Heart left ventricle (tissue), 16 donors: ENCODE measurements around the gene MYOM1. TPM values are rescaled to one million over a fixed set of nuclear protein-coding genes. Genes with fewer than 3 reads are reported as not detected.

Source experiments
- ATAC-seq, 4 donors: fragments of 200-7000 bp; cut with Tn5 transposase; one replicate each; pipeline ENCODE4 v1.9.1; 2020 to 2022; ENCODE audit warnings: moderate library complexity in 4 of 4, mild to moderate bottlenecking in 3 of 4, moderate number of reproducible peaks in 1 of 4
- DNase-seq, 5 donors: peaks; one replicate each; pipeline ENCODE4 v3.0.0-alpha.2; 2020
- H3K27ac ChIP-seq, 12 donors: fragments of 200-600 bp; sonication (generic) in 4 of 12; one replicate each; pipeline versions ENCODE4 v1.5.0 to v1.8.0; 2016 to 2022; ENCODE audit warnings: mild to moderate bottlenecking in 2 of 12
- H3K27me3 ChIP-seq, 9 donors: fragments of 200-600 bp; sonication (generic) in 2 of 9; one replicate each; pipeline versions ENCODE4 v1.5.1 to v1.8.0; 2016 to 2022; ENCODE audit warnings: mild to moderate bottlenecking in 3 of 9
- H3K36me3 ChIP-seq, 9 donors: fragments of 200-600 bp; sonication (generic) in 2 of 9; one replicate each; pipeline versions ENCODE4 v1.5.0 to v1.8.0; 2018 to 2022; ENCODE audit warnings: mild to moderate bottlenecking in 2 of 9
- H3K4me1 ChIP-seq, 12 donors: fragments of 200-600 bp; sonication (generic) in 4 of 12; one replicate each; pipeline versions ENCODE4 v1.5.0 to v1.8.0; 2016 to 2022; ENCODE audit warnings: mild to moderate bottlenecking in 3 of 12
- H3K4me3 ChIP-seq, 12 donors: fragments of 200-600 bp; sonication (generic) in 4 of 12; one replicate each; pipeline versions ENCODE4 v1.5.0 to v1.8.0; 2017 to 2022; ENCODE audit warnings: mild to moderate bottlenecking in 9 of 12, moderate library complexity in 4 of 12
- H3K9me3 ChIP-seq, 12 donors: fragments of 200-600 bp; sonication (generic) in 4 of 12; one replicate each; pipeline versions ENCODE4 v1.5.0 to v1.8.0; 2016 to 2022; ENCODE audit warnings: mild to moderate bottlenecking in 1 of 12
- POLR2A ChIP-seq, 2 donors: fragments of 450-650 bp; IDR thresholded peaks; one replicate each; pipeline ENCODE4 v1.6.1; 2017; ENCODE audit warnings: antibody characterized with exemption in 2 of 2, mild to moderate bottlenecking in 2 of 2, moderate library complexity in 2 of 2
- WGBS, 4 donors: extraction: QIAGEN DNeasy Blood & Tissue Kit in 2 of 4; methylation state at CpG; one replicate each; pipeline versions ENCODE4 v1.1.5 to v1.1.7; 2013 to 2018; 5-methylcytosine and 5-hydroxymethylcytosine counted together
- intact Hi-C, 10 donors: fragments of 100-400 bp; cut with DNase I; formaldehyde crosslinking; loops; one replicate each; pipeline versions ENCODE4 v1.11.1 to v1.14.2; 2022
- polyA plus RNA-seq, 2 donors: library from polyadenylated mRNA; stranded (reverse); fragments of 200-250 nt; gene quantifications; one replicate each; pipeline ENCODE4 v1.2.3, GENCODE V29; 2013
- total RNA-seq, 9 donors: library from RNA; depleted of rRNA in 2 of 9; stranded (reverse); fragments of >200 nt in 2 of 9; fragmentation: NEBNext Ultra II Directional in 3 of 9; extraction: Animal tissue kit (Norgen Biotek cat#: 25700) in 3 of 9; gene quantifications; one replicate each; pipeline versions ENCODE4 v1.1.0 to v1.2.4, GENCODE V29; 2016 to 2023
- TF ChIP-seq, protein P1 (sequence below), 12 donors: fragments of 200-600 bp; sonication (generic) in 4 of 12; IDR thresholded peaks; one replicate each; pipeline versions ENCODE4 v1.5.0 to v1.8.0; 2018 to 2022; ENCODE audit warnings: antibody characterized with exemption in 12 of 12, mild to moderate bottlenecking in 5 of 12
- donor health status: ischemic (EF 13 %, LVEDD 7.1; RV severe dilation, severe dysfunction).
- donor health status: healthy with polysubstance abuse.
- donor health status: DM: no; HTN: yes; CAD: no.
- donor health status: DM: no; HTN: no; CAD: no.
- donor health status: ischemic (EF 25% LVEDD 6.9; RV normal size, moderate dysfunction).
- donor health status: ischemic (EF 25% LVEDD 5.7; RV mildly dilated, moderate dysfunction).
- donor health status: healthy.
- donor health status: DM: yes; HTN: yes; CAD: no.
- donor health status: ischemic (EF 35%, LVEDD 5.7; RV mildly dilated, moderate dysfunction).
- donor health status: nonischemic (EF 11% LVEDD 7.7; RV severe dilation, severe dysfunction).
- donor health status: DM: yes; HTN: yes; CAD: no.
- donor health status: PGD.
- donor health status: ischemic (EF 29% LVEDD 5.4; RV normal size, mild dysfunction).
- donor health status: nonischemic (EF 23%, LVEDD 6.1; RV moderate dilation, normal function).

MYOM1 gene
- total and polyA plus RNA-seq, 11 donors = 112 to 1,344 (median 801) TPM

DNA sequence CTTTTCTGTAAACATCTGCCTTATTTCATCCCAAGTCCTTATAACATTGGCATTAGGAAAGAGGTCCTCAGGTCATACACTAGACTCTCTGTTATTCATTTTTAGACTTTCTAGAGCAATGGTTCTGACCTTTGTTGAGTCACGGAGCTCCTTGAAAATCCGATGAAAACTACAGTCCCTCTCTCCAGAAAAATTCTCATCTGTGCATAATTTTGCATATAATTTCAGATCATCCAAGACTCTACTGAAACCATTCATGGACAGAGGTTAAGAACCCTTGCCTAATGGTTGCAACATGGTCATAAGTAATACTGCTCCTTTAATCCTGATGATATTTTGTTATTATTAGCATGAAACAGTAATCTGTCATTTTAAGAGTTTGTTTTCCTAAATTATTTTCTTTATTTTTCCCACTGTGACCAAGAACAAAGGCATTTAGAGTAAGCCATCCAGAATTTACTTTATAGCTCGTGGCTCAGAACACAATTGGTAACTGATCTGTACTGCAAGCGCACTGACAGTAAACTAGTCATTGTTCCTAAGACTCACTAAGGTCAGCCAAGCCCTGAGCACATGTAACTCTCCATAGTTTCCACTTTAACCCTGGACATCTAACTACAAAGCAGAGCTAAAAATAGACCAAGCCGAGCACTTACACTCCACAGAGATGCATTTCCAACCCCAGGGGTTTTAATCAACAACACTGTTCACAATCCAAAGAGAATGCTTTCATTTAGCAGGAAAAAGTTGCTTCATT is 8.4 kb downstream of the MYOM1 start:
- DNase-seq (peak in 1 of 5 donors; percentile 31), ATAC-seq (peak; percentile 74 to 85 (median 80))
- TF ChIP-seq, protein P1, sequence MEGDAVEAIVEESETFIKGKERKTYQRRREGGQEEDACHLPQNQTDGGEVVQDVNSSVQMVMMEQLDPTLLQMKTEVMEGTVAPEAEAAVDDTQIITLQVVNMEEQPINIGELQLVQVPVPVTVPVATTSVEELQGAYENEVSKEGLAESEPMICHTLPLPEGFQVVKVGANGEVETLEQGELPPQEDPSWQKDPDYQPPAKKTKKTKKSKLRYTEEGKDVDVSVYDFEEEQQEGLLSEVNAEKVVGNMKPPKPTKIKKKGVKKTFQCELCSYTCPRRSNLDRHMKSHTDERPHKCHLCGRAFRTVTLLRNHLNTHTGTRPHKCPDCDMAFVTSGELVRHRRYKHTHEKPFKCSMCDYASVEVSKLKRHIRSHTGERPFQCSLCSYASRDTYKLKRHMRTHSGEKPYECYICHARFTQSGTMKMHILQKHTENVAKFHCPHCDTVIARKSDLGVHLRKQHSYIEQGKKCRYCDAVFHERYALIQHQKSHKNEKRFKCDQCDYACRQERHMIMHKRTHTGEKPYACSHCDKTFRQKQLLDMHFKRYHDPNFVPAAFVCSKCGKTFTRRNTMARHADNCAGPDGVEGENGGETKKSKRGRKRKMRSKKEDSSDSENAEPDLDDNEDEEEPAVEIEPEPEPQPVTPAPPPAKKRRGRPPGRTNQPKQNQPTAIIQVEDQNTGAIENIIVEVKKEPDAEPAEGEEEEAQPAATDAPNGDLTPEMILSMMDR (IDR thresholded peaks at IDR 0.05) = no peak
- peak in 1 of 2 donors; percentile 2 for TF ChIP-seq POLR2A (IDR thresholded peaks at IDR 0.05)

DNA sequence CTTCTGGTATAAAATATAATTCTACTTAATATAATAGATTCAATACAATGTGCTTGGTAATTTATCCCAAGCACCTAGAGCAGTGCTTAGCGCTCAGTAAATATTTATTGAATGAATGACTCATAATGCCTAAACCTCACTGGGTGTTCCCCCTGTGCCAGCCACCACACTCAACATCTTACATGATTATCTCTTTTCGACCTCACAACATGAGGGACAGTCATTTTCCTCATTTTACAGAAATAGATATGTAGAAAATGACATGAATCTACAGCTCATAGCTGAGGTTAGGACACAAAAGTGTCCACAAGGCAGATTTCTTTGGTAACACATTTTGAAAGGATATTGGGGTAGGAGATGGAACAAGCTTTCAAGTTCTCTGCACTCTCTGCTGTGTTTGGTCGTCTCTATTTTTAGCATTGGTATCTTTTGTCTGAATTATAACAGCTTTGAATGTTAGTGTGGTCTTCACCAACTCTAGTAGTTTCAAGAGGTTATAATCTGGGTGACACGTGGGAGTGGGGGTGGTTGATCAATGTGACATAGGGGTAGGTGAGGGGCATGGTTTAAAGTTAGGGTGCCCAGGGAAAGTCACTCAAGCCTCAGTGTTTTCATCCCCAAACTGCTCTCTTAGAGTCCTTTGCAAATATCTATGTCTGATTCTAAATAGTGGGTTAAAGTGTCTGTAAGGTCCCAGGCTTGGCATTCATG is 9.8 kb downstream of the MYOM1 start:
- H3K36me3 ChIP-seq = peaks cover 0 to 77% (median 22%) of the 10 kb centered on the region in 9 donors
- intact Hi-C loops = loop anchor here in 2 of 10 donors (5.0 to 10.0 kb wide), 2 partner anchors 37 to 55 kb away; partner anchors contain the start of gene MYL12A (in 1 of the 2)
- ATAC-seq = peak in 1 of 4 donors; percentile 6
- DNase-seq = no peak
- peak overlapping the region in 10 of 12 donors; percentile 24 to 97 (median 81) for H3K27ac ChIP-seq
- TF ChIP-seq POLR2A (IDR thresholded peaks at IDR 0.05) = no peak
- TF ChIP-seq, protein P1 (IDR thresholded peaks at IDR 0.05) = no peak
- H3K4me1 ChIP-seq = peaks cover 0 to 59% (median 30%) of the 10 kb centered on the region in 12 donors
- peaks cover 0 to 10% (median under 1%) of the 10 kb centered on the region in 12 donors for H3K9me3 ChIP-seq
- peak overlapping the region in 5 of 12 donors; percentile 0 to 64 (median 24) for H3K4me3 ChIP-seq
- no peaks in the 10 kb centered on the region for H3K27me3 ChIP-seq
- WGBS, 4 donors = 47 to 62% (median 47%) methylated on average over 4 of the region's 4 CpGs

More for the DNA sequence above, 8.4 kb downstream of the MYOM1 start:
- H3K27me3 ChIP-seq = no peaks in the 10 kb centered on the region
- no peaks in the 10 kb centered on the region for H3K9me3 ChIP-seq
- peaks cover 0 to 64% (median 30%) of the 10 kb centered on the region in 12 donors for H3K4me1 ChIP-seq
- H3K36me3 ChIP-seq = peaks cover 0 to 67% (median 18%) of the 10 kb centered on the region in 9 donors
- 30 to 42% (median 38%) methylated on average over 5 of the region's 5 CpGs for WGBS, 4 donors
- intact Hi-C loops = loop anchor here in 2 of 10 donors (5.0 to 10.0 kb wide), 2 partner anchors 36 to 57 kb away; partner anchors contain the start of gene MYL12A (in 1 of the 2)
- H3K4me3 ChIP-seq = peak overlapping the region in 9 of 12 donors; percentile 1 to 70 (median 59)
- H3K27ac ChIP-seq = peak overlapping the region; percentile 41 to 97 (median 81)

DNA sequence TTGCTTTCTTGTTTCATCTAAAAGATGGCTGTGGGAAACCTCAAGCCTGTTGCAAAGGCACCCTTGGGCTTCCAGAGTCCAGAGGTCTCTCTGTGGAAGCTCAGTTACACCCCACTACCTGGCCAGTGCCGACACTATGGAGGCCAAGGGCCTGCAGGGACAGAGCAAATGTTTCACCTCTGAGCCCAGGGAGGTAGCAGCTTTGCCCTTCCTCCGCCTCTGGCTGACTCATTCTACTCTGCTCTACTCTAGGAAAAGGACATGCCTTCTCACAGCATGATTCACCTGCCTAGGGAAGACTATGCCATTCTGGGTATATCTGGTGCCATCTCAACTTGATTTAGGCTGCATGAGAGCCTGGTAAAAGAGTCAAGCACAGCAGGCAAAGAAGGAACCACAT is 12.2 kb downstream of the MYOM1 start:
- ATAC-seq (peak; percentile 33 to 87 (median 63)), DNase-seq (no peak)
- Histone ChIP-seq H3K4me1 (peaks cover 0 to 45% (median 24%) of the 10 kb centered on the region in 12 donors), H3K4me3 (peak overlapping the region in 1 of 12 donors; percentile 16), H3K27me3 (no peaks in the 10 kb centered on the region), H3K9me3 (peaks cover 0 to 34% (median 4%) of the 10 kb centered on the region in 12 donors), H3K27ac (peak overlapping the region in 10 of 12 donors; percentile 3 to 76 (median 36)), H3K36me3 (peaks cover 0 to 57% (median 11%) of the 10 kb centered on the region in 9 donors)
- TF ChIP-seq POLR2A (IDR thresholded peaks at IDR 0.05) = no peak
- WGBS, 4 donors = 43 to 67% (median 62%) methylated on average over 2 of the region's 2 CpGs
- intact Hi-C loops = no loop called here

DNA sequence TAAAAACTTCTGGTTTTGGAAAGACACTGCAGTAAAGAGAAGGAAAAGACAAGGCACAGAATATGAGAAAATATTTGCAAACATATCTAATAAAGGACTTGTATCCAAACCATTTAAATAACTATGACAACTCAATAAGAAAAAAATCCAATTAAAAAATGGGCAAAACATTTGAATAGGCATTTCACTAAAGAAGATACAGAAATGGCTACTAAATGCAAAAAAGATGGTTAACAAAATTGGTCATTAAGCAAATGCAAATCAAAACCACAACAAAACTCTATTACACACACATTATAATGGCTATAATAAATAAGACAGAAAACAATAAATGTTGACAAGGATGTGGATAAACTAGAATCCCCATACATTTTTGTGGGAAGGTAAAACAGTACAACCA is 14.5 kb downstream of the MYOM1 start:
- Histone ChIP-seq H3K4me1 (peaks cover 0 to 33% (median 11%) of the 10 kb centered on the region in 12 donors), H3K4me3 (no peak overlapping the region), H3K27me3 (no peaks in the 10 kb centered on the region), H3K36me3 (peaks cover 0 to 50% (median 10%) of the 10 kb centered on the region in 9 donors), H3K27ac (no peak overlapping the region), H3K9me3 (peaks cover 0 to 42% (median 5%) of the 10 kb centered on the region in 12 donors)
- no peak for DNase-seq
- TF ChIP-seq POLR2A (IDR thresholded peaks at IDR 0.05) = no peak
- TF ChIP-seq, protein P1 (IDR thresholded peaks at IDR 0.05) = no peak
- no peak for ATAC-seq
- intact Hi-C loops = no loop called here
